GM19468 (cell line): ENCODE data around the gene CERS6.

Experiments used
- ATAC-seq: cut with Tn5 transposase; IDR thresholded peaks from one replicate; pipeline ENCODE4 v1.9.1; 2021; ENCODE audit warnings: mild to moderate bottlenecking, moderate library complexity, moderate number of reproducible peaks; ENCODE audit not compliant: unreplicated experiment; ENCODE audit errors: extremely low read depth

CERS6 gene

DNA sequence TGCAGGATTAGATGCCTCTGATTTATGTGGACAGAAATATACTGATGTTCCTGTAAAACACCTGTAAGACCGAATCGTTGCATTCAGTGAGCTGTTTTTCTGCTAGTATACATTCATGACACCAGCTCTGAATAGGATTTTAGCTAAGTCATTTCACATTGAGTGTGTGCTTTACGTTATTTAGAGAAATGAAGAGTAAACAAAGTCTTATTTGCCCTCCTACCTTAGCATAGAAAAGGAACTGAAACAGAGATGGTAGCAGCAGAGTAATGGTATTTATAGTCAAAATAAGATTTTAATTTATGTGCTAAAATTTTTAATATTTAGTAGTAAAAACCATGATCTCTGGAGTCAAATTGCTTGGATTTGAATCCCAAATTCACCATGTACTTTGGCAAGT is 168.0 kb downstream of the CERS6 start:
- no peak for ATAC-seq

DNA sequence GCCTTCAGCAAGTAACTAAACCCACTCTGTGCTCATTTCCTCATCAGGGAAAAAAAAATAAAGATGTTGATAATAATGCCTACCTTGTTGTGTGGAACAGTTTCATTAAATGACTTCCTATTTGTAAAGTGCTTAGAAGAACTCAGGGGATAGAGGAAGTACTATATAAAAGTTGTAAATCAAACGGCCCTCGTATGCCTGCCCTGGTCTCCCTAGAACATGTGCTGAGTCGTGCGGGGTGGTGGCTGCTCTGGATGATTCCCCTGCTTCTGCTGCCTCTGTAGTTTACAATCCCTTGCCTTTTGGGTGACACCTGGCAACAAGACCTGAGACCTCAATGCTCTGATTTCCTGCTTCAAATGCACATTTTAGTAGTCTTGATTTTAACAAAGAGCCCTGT is 170.0 kb downstream of the CERS6 start:
- no peak for ATAC-seq

DNA sequence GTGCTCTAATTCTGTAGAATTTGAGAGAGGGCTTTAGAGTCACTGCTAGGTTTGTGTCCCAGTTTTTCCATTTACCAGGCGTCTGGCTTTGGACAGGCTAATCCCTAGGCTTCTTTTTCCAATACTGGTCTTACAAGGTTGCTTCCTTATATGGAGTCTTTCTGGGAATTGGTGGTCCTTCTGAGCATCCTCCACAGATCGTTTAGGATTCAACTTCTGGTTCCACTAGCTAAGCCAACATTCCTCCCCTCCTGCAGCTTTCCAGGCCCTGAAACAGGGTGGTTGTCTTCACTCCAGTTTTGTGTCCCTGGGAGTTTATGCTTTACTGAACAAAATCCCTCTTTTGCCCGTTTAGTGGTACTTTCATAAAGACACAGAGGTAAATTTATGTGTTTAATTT is 170.6 kb downstream of the CERS6 start:
- ATAC-seq: no peak

DNA sequence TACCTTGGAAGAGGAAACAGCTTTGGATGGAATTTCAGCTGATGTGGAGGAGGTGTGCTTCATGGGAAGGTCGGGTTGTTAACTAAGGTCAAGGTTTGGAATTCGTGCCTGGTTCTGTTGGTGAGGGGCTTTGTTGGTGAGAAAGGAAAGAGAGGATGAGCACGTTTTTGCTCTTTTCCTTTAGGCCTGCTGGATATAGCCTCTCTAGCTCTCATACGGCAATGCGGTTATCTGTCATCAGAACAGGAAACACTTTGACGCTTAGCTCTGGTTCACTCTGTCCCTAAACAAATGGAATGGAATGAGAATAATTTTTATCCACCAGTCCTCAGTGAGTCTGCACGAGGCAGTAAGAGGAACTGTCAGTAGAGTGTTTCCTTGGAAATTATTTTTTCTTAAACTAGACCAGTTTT is 176.6 kb downstream of the CERS6 start:
- ATAC-seq: no peak

DNA sequence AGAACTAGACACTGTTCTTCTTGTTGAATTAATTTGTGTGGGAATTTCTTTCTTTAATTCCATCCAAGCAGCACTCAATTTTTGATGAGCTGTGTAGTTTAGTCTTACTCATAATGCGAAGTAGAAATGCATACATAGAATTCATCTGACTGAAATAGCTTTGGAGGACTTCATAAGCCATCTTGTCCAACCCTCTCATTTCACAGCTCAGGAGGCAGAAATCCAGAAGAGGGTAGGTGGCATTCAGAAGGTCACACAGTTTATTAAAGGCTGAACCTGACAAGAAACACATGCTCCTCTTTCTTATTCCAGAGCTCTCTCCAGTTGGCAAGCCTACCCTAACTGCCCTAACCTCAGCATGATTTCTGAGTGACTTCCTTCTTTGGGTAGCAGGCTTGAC is 177.1 kb downstream of the CERS6 start:
- ATAC-seq: no peak

DNA sequence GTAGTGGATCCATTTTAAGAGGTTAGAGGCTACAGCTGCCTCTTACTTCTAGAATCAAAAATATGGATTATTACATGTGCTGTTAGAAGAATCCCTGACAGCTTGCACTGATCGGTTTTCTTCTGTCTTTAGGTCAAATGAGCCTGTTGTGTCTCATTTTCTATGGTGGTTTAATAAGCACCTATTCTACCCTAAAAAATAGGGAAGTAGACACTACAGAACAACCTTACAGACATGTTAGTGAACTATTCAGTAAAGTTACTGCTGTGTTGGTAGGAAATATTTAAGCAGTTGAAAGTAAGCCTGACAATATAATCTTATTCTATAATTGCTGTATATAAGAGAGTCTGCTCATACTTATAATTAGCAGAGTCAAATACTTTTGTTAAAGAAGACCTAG is 177.8 kb downstream of the CERS6 start:
- ATAC-seq: no peak

DNA sequence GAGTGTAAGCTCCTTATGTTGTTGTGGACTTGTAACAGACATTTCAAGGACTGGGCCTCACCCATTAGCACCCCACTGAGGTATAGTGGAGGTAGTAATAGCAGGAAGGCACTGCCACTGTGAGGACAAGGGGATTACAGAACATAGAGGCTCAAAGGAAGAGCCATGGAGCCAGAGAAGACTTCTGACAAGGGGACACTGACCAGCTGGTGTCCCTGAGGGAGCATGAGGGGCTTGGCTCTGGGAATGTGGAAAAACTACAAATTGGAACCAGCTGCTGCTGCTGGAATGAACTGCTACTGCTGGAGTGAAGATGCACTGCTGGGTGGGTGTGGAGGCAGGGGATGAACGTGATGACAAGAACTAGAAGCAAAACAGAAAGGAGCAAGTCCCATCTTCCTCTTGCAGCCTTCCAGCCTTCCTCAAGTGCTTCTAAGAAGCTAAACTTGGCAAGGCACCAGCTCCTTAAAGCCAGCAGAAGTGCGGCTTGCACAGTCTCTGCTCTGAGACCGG is 179.0 kb downstream of the CERS6 start:
- no peak for ATAC-seq

DNA sequence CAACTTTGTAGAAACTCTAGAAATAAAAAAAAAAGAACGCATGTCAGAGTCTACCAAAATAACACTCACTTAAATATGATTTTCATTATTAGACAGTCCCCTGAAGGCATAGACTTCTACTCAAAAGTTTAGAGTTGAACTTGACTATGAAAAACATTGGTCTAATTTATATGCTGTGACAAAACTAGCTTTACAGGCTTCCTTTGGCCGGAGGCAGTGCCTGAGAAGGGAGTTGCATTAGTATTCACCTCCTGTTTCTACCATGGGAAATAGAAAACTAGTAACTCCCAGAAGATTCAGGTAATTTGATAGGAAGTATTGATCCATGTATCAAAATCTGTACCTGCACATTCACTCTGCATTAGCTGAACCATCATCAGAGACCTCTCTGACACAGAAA is 182.9 kb downstream of the CERS6 start:
- no peak for ATAC-seq

DNA sequence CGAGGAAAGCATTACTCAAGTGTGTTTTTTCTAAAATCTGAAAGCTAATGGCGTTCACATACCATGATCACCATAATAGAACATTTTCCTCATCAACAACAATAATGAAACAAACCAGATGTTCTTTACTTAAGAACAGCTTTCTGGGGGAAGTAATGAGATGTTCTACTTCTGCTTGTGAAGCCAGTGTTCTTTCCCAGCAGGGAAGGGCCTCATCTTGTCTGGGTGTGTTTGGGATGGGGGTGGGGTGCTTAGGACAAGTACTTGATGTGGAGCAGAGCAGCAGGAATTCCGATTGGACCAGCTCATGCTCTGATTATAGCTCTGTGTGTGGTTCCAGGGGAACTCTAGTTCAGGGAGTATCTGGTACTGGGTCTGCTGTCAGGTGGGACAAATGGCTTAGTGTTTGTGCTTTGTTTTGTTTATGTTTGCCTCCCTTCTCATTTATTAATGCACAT is 183.4 kb downstream of the CERS6 start:
- no peak for ATAC-seq

DNA sequence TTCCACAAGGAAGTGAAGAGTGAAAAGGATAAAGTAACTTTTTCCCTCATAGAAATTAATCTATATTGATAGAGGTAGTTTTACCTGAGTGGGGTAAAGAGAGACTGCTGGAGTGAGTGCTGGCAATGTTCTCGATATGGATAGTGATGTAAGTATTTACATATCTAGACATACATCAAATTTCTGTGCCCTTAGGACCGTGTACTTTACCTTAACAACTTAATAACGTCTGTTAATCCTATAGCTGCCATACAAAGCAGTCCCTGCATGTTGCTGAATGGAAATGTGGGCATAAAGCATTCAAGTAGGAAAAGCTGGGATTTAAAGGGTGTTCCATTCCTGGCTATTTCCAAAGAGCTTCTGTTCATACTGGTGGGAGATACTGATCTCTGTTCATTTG is 184.0 kb downstream of the CERS6 start:
- no peak for ATAC-seq

DNA sequence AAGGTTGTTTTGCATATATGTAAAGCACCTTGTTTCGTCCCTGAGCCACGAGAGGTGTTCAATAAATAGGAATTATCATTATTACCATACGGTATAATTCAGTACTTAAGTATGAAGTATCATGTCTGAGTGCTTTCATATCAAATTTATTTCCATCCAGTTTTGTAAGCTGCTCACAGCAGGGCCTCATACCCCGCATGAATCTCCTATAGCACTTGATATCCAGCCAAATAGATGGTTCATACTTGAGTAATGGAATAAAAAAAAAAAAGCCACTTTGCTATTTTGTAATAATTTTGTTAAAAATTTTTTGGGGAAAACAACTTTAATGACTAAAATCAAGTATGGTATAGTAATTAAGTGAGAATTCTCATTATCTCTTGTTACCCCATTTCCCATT is 185.6 kb downstream of the CERS6 start:
- ATAC-seq: no peak

DNA sequence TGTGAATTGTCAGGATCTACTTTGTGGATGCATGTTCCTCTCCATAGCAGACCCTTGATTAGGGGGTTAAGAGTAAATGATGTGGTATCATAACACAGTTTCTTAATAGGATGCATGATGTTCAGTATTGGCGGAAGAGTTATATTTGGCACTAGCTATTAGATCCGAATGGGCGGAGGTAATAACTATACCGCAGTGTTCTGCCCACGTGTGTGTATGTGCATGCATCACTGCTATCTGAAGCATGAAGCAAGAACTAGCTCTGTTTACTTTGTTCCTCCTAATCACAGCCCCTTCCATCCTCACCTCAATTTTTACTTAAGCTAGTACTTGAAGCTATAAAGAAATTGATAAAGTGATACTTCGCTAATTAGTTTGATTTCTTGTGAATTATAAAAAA is 186.8 kb downstream of the CERS6 start:
- ATAC-seq: no peak

DNA sequence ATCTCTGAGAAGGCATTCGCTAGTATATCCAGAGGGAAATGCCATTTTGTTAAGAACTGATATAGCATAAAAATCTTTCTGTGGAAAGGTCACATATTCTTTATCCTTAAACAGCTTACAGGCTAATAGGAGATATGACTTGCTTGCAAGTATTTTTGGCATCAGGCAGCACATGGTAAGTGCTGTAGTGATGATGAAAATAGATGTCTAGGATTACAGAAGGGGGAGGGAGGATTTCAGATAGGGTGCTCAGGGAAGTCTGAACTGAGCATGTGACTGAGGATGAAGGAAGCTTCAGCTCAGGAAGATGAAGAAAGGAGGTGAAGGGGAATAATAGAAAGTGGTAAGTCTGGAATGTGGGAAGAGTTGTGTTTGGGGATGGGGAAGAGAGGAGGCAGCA is 187.9 kb downstream of the CERS6 start:
- no peak for ATAC-seq

DNA sequence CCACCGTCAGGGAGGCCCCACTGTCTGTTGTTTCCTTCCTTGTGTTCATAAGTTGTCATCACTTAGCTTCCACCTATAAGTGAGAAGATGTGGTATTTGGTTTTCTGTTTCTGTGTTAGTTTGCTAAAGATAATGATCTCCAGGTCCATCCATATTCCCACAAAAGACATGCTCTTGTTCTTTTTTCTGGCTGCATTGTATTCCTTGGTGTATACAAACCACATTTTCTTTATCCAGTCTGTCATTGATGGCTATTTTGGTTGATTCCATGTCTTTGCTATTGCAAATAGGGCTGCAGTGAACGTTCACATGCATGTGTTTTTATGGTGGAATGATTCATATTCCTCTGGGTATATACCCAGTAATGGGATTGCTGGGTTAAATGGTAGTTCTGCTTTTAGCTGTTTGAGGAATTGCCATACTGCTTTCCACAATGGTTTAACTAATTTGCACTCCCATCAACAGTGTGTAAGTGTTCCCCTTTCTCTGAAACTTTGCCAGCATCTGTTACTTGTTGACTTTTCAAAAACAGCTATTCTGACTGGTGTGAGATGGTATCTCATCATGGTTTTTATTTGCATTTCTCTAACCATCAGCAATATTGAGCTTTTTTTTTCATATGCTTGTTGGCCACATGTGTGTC is 189.7 kb downstream of the CERS6 start:
- ATAC-seq: no peak

DNA sequence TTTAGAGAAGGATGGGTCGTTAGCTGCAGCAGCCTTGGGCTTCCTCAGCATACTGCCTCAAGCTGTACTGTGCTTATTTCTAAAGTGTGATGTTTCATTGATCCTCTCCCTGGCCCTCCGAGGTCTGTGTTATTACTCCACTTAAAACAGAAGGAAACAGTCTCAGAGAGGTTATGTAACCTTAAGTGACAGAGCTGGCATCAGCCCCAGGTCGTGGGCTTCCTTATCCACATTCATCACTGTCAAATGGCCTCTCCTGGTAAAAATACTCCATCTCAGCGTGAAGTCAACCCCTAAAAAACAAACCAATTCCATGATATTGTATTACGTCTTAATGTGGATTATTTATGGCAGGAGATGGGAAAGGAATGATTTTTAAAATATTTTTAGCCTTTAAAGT is 193.0 kb downstream of the CERS6 start:
- no peak for ATAC-seq

DNA sequence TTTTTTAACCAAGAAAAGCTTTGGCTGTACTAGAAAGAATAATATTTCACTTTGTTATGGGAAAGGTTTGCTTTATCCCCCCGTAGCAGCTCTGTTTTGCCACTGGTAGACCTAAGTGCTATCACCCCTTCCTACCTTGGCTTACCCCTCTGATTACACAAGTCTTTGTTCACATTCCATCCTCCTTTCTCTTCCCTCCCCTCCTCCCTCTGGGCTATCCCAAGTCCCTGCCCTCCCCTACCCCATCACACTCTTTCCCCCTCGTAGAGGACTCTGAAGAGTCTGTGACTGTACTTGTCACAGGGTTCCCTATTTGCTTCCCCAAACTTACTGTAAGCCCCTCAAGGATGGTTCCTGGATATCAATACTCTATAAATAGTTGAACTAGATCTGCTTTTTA is 193.5 kb downstream of the CERS6 start:
- ATAC-seq: no peak

DNA sequence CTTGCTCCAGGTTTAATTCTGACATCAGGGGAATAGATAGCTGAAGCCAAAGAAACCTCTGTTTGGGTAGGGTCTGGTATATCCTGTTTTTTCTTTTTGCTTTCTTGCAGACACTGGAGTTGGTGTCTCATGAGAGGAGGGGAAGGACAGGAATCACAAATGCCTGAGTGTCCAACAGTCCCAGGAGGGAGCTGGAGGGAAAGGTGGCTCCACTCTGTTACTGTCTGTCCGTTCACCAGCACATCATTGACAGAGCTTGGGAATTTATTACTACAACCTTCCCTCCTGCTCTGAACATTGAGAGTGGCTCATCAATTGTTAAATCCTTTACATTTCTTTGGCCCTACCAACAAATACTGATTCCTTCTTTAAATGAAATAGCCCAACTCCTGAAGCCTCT is 194.1 kb downstream of the CERS6 start:
- ATAC-seq: no peak

DNA sequence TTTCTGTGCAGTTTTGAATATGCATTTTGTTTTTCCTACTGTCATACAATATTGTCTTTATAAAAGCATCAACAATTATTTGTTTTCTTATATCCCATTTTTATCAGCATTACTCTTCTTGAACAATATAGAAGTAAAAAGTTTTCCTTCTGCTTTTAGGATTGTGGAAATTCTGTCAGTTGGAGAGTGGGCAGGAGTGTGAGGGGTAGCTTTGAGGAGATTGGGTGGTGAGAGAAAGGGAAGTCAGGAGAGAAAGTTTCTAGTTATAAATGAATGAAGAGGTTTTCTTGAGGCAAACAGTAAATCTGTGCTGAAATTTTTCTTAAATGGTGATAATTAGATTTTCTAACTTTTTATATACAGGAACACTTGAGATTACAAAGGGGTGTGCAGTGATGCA is 194.7 kb downstream of the CERS6 start:
- ATAC-seq: no peak

DNA sequence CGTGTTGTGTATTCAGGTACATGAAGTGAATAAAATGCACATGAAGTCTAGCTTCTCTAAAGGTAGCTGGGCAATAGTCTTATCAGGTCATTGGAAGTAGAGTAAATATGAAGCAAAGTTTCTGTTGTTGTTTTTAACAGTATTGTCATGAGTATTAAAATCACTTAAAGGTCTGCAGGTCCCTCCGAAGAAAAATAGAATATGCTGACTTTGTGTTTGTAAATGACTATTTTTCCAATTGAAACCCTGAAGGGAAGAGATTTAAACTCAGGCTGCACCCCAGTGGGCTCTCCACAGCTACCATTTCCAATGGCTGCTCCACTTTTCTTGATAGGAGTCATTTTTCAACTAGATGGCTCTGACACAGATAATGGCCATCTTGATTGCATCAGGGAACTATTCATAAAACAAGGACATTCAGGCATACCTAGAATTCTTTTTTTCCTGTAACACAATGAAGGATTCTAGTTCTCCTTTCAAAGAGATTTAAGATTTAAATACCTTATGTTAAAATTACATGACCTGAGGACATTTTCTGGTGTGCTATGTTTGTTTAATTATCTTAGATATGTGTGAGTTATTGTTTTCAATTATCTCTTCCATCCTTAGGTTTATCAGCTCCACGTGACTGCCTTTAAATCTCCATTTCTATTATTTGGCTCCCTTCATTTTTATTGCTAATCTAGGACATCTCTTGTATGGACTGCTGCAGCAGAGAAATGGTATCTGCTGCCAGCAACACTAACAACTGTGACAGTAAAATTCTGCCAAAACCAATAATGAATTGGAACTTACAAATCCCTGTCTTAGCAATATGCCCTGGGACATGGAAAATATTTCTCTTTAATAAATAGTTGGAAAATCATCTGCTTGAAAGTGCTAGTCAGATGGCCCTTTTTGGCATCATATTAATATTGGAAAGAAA is 197.2 kb downstream of the CERS6 start:
- no peak for ATAC-seq

DNA sequence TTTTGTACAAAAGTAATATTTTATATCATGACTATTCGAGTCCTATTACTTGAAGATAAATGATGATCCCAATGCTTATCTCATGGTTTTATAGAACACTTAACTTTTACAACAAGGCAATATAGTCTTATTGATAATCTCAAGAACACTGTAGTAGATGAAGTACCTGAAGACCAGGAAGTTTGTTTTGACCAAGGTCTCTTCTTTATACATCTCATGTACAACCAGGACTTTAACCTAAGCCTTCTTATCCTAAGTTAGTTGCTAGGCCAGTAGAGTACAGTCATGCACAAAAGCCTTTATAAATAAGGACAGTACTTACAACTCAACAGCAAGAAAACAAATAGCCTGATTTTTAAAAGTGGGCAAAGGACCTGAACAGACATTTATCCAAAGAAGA is 198.6 kb downstream of the CERS6 start:
- no peak for ATAC-seq

DNA sequence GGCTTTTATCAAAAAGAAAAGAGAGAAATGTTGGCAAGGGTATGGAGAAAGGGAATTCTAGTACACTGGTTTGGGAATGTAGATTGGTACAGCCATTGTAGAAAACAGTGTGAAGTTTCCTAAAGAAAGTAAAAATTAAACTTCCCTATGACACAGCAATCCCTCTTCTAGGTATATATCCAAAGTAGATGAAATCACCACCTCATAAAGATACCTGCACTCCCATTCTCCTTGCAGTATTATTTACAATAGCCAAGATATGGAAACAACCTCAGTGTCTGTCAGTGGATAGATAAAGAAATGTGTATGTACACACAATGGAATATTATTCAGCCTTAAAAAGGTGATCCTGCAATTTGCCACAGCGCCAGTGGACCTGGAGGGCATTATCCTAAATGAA is 199.1 kb downstream of the CERS6 start:
- no peak for ATAC-seq
